ENCODE measurements around the gene DIAPH3.
"Not testable (repeated sequence)": the region's sequence is repeated elsewhere in the genome, so short reads cannot be mapped to it uniquely, and the experiment has no call there.

GRCh38 chr13:60083780-60084179 is 79.9 kb downstream of the DIAPH3 start:
- TF ChIP-seq CTCF, POLR2A, POLR2AphosphoS5 (IDR thresholded peaks at IDR 0.05): not testable (repeated sequence)

Measured in prostate gland (tissue), 2 donors.